ENCODE measurements around the gene SLC35F2. TPM values are rescaled to one million over a fixed set of nuclear protein-coding genes. Genes with fewer than 3 reads are reported as not detected.

SLC35F2 gene
- total and polyA plus RNA-seq, 2 of the 13 experiments (the other 11 are each of a cell fraction or from before 2014, with no cell fraction given), result 5.8 to 20.3 TPM

DNA sequence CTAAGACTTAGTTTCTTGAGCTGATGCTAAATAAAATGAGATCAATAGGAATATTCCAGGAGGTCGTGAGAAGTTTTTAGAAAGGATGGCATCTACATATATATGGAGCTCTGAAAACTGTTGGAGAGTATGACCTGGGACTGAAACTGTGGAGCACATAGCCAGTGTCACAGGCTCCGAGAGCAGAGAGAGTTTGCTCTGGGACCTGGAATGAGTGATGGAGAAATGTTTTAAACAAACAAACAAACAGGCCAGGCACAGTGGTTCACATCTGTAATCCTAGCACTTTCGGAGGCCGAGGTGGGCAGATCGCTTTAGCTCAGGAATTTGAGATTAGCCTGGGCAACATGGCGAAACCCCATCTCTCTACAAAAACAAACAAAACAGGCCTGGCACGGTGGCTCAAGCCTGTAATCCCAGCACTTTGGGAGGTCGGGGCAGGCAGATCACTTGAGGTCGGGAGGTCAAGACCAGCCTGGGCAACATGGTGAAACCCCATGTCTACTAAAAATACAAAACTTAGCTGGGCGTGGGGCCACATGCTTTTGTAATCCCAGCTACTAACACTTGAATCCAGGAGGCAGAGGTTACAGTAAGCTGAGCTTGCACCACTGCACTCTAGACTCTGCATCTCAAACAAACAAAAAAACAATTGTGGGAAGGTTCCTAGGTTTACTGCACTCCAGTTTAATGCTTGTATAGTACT lies 67.1 kb downstream of the SLC35F2 start:
- H3K9ac ChIP-seq (ENCODE audit: insufficient read depth, low read depth, low read length), result no peak overlapping the region
- CTCF ChIA-PET (ENCODE audit: low intra/inter-chr PET ratio, low total read pairs), result no interaction called here
- POLR2A ChIA-PET, result no interaction called here
- no peaks in the 10 kb centered on the region; a peak in 1 of 5 replicates for H3K36me3 ChIP-seq (replicated peaks in 1 of 2; ENCODE audit: control insufficient read depth in 1 of 2, insufficient read depth in 2 of 2, low read length in 2 of 2)
- ATAC-seq, result peak; percentile 62
- no peak overlapping the region for H2AFZ ChIP-seq (ENCODE audit: low read length)
- WGBS (ENCODE audit: low lambda C conversion rate), result 52% methylated on average over 10 of the region's 10 CpGs
- DNase-seq (ENCODE audit: low spot score), result no peak
- no peak overlapping the region for H3K27ac ChIP-seq (ENCODE audit: extremely low read length, insufficient read depth, low read length)
- H3K79me2 ChIP-seq (ENCODE audit: insufficient read depth, low read length), result no peaks in the 10 kb centered on the region
- in situ Hi-C loops (cut with HindIII; ENCODE audit: extremely low pct_ligation_motif_present, low pct_unique_long_range_greater_than_20kb), result no loop called here
- intact Hi-C loops (cut with micrococcal nuclease; ENCODE audit: unreplicated experiment), result no loop called here
- H3K27me3 ChIP-seq (ENCODE audit: control insufficient read depth in 1 of 2, insufficient read depth in 2 of 2, low read length in 2 of 2), result no peaks in the 10 kb centered on the region
- no peak for FAIRE-seq
- H3K4me2 ChIP-seq (ENCODE audit: low read depth, low read length), result no peak overlapping the region
- H3K4me1 ChIP-seq (ENCODE audit: insufficient read depth, low read length), result peaks cover 12% of the 10 kb centered on the region
- no peak overlapping the region for H3K4me3 ChIP-seq (replicated peaks in 1 of 3; ENCODE audit: insufficient read depth in 1 of 3, low read depth in 2 of 3, low read length in 3 of 3)
- peaks cover 10% of the 10 kb centered on the region for H3K9me3 ChIP-seq (ENCODE audit: low read length)
- H4K20me1 ChIP-seq (ENCODE audit: insufficient read depth, low read length), result no peaks in the 10 kb centered on the region
- no TSS peak for BruUV-seq (replicated peaks)
- TF ChIP-seq ZSCAN29 (CRISPR knock-in tag; conservative IDR thresholded peaks at IDR 0.05) (no peak), RFXAP (CRISPR knock-in tag; IDR thresholded peaks at IDR 0.05; ENCODE audit: borderline replicate concordance) (no peak), TCF7L2 (IDR thresholded peaks at IDR 0.05; ENCODE audit: low read depth, low read length) (no peak), SALL2 (CRISPR knock-in tag; IDR thresholded peaks at IDR 0.05) (no peak), MBNL3 (CRISPR knock-in tag; conservative IDR thresholded peaks at IDR 0.05) (no peak), NFIC (IDR thresholded peaks at IDR 0.05; ENCODE audit: low read length) (no peak), HMGA1 (CRISPR knock-in tag; conservative IDR thresholded peaks at IDR 0.05) (no peak)
- TF ChIP-seq, protein P1, sequence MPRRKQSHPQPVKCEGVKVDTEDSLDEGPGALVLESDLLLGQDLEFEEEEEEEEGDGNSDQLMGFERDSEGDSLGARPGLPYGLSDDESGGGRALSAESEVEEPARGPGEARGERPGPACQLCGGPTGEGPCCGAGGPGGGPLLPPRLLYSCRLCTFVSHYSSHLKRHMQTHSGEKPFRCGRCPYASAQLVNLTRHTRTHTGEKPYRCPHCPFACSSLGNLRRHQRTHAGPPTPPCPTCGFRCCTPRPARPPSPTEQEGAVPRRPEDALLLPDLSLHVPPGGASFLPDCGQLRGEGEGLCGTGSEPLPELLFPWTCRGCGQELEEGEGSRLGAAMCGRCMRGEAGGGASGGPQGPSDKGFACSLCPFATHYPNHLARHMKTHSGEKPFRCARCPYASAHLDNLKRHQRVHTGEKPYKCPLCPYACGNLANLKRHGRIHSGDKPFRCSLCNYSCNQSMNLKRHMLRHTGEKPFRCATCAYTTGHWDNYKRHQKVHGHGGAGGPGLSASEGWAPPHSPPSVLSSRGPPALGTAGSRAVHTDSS (CRISPR knock-in tag; conservative IDR thresholded peaks at IDR 0.05), result no peak
- TF ChIP-seq, protein P2, sequence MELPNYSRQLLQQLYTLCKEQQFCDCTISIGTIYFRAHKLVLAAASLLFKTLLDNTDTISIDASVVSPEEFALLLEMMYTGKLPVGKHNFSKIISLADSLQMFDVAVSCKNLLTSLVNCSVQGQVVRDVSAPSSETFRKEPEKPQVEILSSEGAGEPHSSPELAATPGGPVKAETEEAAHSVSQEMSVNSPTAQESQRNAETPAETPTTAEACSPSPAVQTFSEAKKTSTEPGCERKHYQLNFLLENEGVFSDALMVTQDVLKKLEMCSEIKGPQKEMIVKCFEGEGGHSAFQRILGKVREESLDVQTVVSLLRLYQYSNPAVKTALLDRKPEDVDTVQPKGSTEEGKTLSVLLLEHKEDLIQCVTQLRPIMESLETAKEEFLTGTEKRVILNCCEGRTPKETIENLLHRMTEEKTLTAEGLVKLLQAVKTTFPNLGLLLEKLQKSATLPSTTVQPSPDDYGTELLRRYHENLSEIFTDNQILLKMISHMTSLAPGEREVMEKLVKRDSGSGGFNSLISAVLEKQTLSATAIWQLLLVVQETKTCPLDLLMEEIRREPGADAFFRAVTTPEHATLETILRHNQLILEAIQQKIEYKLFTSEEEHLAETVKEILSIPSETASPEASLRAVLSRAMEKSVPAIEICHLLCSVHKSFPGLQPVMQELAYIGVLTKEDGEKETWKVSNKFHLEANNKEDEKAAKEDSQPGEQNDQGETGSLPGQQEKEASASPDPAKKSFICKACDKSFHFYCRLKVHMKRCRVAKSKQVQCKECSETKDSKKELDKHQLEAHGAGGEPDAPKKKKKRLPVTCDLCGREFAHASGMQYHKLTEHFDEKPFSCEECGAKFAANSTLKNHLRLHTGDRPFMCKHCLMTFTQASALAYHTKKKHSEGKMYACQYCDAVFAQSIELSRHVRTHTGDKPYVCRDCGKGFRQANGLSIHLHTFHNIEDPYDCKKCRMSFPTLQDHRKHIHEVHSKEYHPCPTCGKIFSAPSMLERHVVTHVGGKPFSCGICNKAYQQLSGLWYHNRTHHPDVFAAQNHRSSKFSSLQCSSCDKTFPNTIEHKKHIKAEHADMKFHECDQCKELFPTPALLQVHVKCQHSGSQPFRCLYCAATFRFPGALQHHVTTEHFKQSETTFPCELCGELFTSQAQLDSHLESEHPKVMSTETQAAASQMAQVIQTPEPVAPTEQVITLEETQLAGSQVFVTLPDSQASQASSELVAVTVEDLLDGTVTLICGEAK (IDR thresholded peaks at IDR 0.05), result no peak
- TF ChIP-seq, protein P2 (CRISPR knock-in tag; IDR thresholded peaks at IDR 0.05), result no peak

All from HepG2 (cell line).